Measurements from ENCODE around the gene TRPV6. TPM values are rescaled to one million over a fixed set of nuclear protein-coding genes. Genes with fewer than 3 reads are reported as not detected.

Gene TRPV6
- 1 to 10 TPM in 2 of 4 donors, under 1 TPM in 2; 0.25 to 2.9 (median 1.2) TPM for total RNA-seq

- H3K4me1 ChIP-seq = peaks cover 5 to 6% of the 10 kb centered on the region in 2 donors
- TF ChIP-seq CTCF (IDR thresholded peaks at IDR 0.05) (no peak), POLR2A (IDR thresholded peaks at IDR 0.05) (peak in 1 of 2 donors; percentile 57)
- no peaks in the 10 kb centered on the region for H3K27me3 ChIP-seq
- WGBS, 2 donors = 21 to 38% methylated on average over 7 to 16 of the region's 16 CpGs
- DNase-seq = peak; percentile 91 to 92
- no peak within 1 kb of the TSS for H3K4me3 ChIP-seq (replicated peaks in 1 of 3)
- no peaks in the 10 kb centered on the region for H3K36me3 ChIP-seq
- peak within 1 kb of the TSS in 1 of 3 donors; percentile 34 for H3K27ac ChIP-seq
- intact Hi-C loops (cut with DNase I) = loop anchor here (10.0 kb wide), 1 partner anchor 119 kb away; no protein-coding TSS in a partner anchor
- no peaks in the 10 kb centered on the region for H3K9me3 ChIP-seq
Observed at GRCh38 chr7:142885311-142886230, at the start of gene TRPV6. Gene TRPV6 (minus strand): TSS chr7:142885745.

GRCh38 chr7:142934056-142934455 lies 48.5 kb upstream of the TRPV6 start:
- DNase-seq = no peak

GRCh38 chr7:142933624-142934023 lies 48.1 kb upstream of the TRPV6 start, which contains the start of gene TRPV5:
Gene TRPV5 (minus strand): TSS chr7:142933746. CDS start chr7:142933459, 287 bp downstream.
- Histone ChIP-seq H3K27me3 (no peaks in the 10 kb centered on the region), H3K27ac (no peak within 1 kb of the TSS), H3K36me3 (no peaks in the 10 kb centered on the region), H3K9me3 (no peaks in the 10 kb centered on the region), H3K4me1 (no peaks in the 10 kb centered on the region), H3K4me3 (replicated peaks in 1 of 3) (no peak within 1 kb of the TSS)
- intact Hi-C loops (cut with DNase I) = no loop called here
- 81 to 83% methylated on average over 4 of the region's 4 CpGs for WGBS, 2 donors
- no peak for TF ChIP-seq POLR2A (IDR thresholded peaks at IDR 0.05)
- TF ChIP-seq CTCF (IDR thresholded peaks at IDR 0.05) = no peak
- no peak for DNase-seq

More at GRCh38 chr7:142934056-142934455, 48.5 kb upstream of the TRPV6 start:
- intact Hi-C loops (cut with DNase I) = no loop called here
- 72 to 77% methylated on average over 12 of the region's 12 CpGs for WGBS, 2 donors
- Histone ChIP-seq H3K27me3 (no peaks in the 10 kb centered on the region), H3K36me3 (no peaks in the 10 kb centered on the region), H3K4me3 (replicated peaks in 1 of 3) (no peak overlapping the region), H3K9me3 (no peaks in the 10 kb centered on the region), H3K4me1 (no peaks in the 10 kb centered on the region), H3K27ac (no peak overlapping the region)
- no peak for TF ChIP-seq POLR2A (IDR thresholded peaks at IDR 0.05)
- TF ChIP-seq CTCF (IDR thresholded peaks at IDR 0.05) = no peak

- DNase-seq = no peak
- Histone ChIP-seq H3K36me3 (no peaks in the 10 kb centered on the region), H3K9me3 (no peaks in the 10 kb centered on the region), H3K4me1 (no peaks in the 10 kb centered on the region), H3K27ac (no peak overlapping the region), H3K4me3 (replicated peaks in 1 of 3) (no peak overlapping the region), H3K27me3 (no peaks in the 10 kb centered on the region)
- intact Hi-C loops (cut with DNase I) = no loop called here
- TF ChIP-seq CTCF (IDR thresholded peaks at IDR 0.05) (no peak), POLR2A (IDR thresholded peaks at IDR 0.05) (no peak)
- 92 to 95% methylated on average over 7 of the region's 7 CpGs for WGBS, 2 donors
Observed at GRCh38 chr7:142933092-142933475, 47.5 kb upstream of the TRPV6 start.

Data from thyroid gland (tissue), 4 donors.